ENCODE measurements around the gene PNPLA5. TPM values are rescaled to one million over a fixed set of nuclear protein-coding genes. Genes with fewer than 3 reads are reported as not detected.
A peak's percentile ranks its signal among the peaks of the same experiment; 100 is the strongest.

Gene PNPLA5
- total RNA-seq, 1 experiment from 2014 or later: 5.5 TPM

GRCh38 chr22:43835166-43835565 lies 56.6 kb downstream of the PNPLA5 start:
- no peaks in the 10 kb centered on the region; the same call in 1 of the 2 replicates for H3K79me2 ChIP-seq (ENCODE audit: insufficient read depth, low read length)
- no peaks in the 10 kb centered on the region for H3K27me3 Mint-ChIP-seq (ENCODE audit: low read depth)
- H3K36me3 Mint-ChIP-seq (ENCODE audit: insufficient read depth in 1 of 3, low read depth in 3 of 3): peaks cover 11 to 42% (median 41%) of the 10 kb centered on the region in 3 experiments; a peak in 6 of 7 replicates

More at GRCh38 chr22:43835166-43835565, 56.6 kb downstream of the PNPLA5 start:
- no peak for DNase-seq
- Histone ChIP-seq H2AK5ac (ENCODE audit: insufficient read length, low read length) (no peak overlapping the region), H2BK120ac (ENCODE audit: low read depth, low read length, poor library complexity, severe bottlenecking) (no peak overlapping the region), H3K23me2 (ENCODE audit: insufficient read length, low read depth, low read length, poor library complexity, severe bottlenecking) (no peaks in the 10 kb centered on the region), H3K4me2 (ENCODE audit: insufficient read depth, insufficient read length, low read length) (no peak overlapping the region), H4K8ac (replicated peaks; ENCODE audit: insufficient read length, low read depth, low read length) (no peak overlapping the region), H2AFZ (ENCODE audit: low read length) (no peak overlapping the region), H4K20me1 (ENCODE audit: control insufficient read depth, insufficient read depth, insufficient read length) (no peaks in the 10 kb centered on the region), H3K14ac (ENCODE audit: insufficient read depth, low read length) (no peak overlapping the region), H3K4ac (ENCODE audit: low read depth, low read length) (no peak overlapping the region), H3K4me1 (ENCODE audit: insufficient read depth, low read length) (no peaks in the 10 kb centered on the region), H3T11ph (ENCODE audit: low read length) (no peak overlapping the region), H4K91ac (ENCODE audit: insufficient read length, low read depth, low read length) (no peak overlapping the region), H2BK5ac (ENCODE audit: insufficient read length, low read length) (no peak overlapping the region), H3K9me3 (ENCODE audit: control insufficient read depth, low read depth, low read length) (no peaks in the 10 kb centered on the region), H3K18ac (ENCODE audit: insufficient read length, low read depth, low read length) (no peak overlapping the region), H2BK20ac (ENCODE audit: low read depth, low read length, poor library complexity, severe bottlenecking) (no peak overlapping the region), H4K5ac (ENCODE audit: insufficient read length, low read depth, low read length) (no peak overlapping the region), H3K27ac (ENCODE audit: insufficient read length, low read depth, low read length) (no peak overlapping the region), H3K23ac (ENCODE audit: insufficient read length, low read depth, low read length) (no peak overlapping the region), H2BK15ac (ENCODE audit: low read depth, low read length) (no peak overlapping the region), H2BK12ac (ENCODE audit: insufficient read length, low read depth, low read length) (no peak overlapping the region), H3K27me3 (ENCODE audit: insufficient read depth, low read length) (no peaks in the 10 kb centered on the region), H3K79me1 (ENCODE audit: insufficient read depth, low read depth, low read length, poor library complexity, severe bottlenecking) (no peaks in the 10 kb centered on the region), H3K9ac (ENCODE audit: extremely low read depth, insufficient read length, low read length) (no peak overlapping the region), H3K56ac (ENCODE audit: insufficient read length, low read depth, low read length) (no peak overlapping the region)
- no peak overlapping the region for H3K4me3 Mint-ChIP-seq
- WGBS (ENCODE audit: extremely low coverage, insufficient read length, low lambda C conversion rate): no CpG with 5 or more reads among the region's 12 CpGs
- no peaks in the 10 kb centered on the region; a peak in 1 of 4 replicates for H3K4me1 Mint-ChIP-seq
- H3K27ac Mint-ChIP-seq: peak overlapping the region in 2 of 3 experiments; percentile 39 to 71; a peak in 3 of 7 replicates
- no peaks in the 10 kb centered on the region for H3K9me3 Mint-ChIP-seq
- TF ChIP-seq CTCF (conservative IDR thresholded peaks at IDR 0.05): no peak

All from H9 (cell line).